Mesendoderm (in vitro differentiated cells): Measurements from ENCODE around the gene BRD3OS.

Source experiments
- DNase-seq: peaks from one replicate; pipeline ENCODE4 v3.0.0; 2013
- H2AK5ac ChIP-seq: 2 replicates; pipeline ENCODE4 v1.6.1; 2013; ENCODE audit warnings: low read length, inconsistent platforms
- H2BK120ac ChIP-seq: 2 replicates; pipeline ENCODE4 v1.6.1; 2013; ENCODE audit warnings: low read depth, mild to moderate bottlenecking, low read length, moderate library complexity, mixed read lengths
- H2BK15ac ChIP-seq: replicated peaks from 2 replicates; pipeline ENCODE4 v1.6.1; 2013; ENCODE audit warnings: low read depth, mild to moderate bottlenecking, moderate library complexity
- H2BK5ac ChIP-seq: 2 replicates; pipeline ENCODE4 v1.6.1; 2013; ENCODE audit warnings: low read length, inconsistent platforms
- H3K18ac ChIP-seq: 2 replicates; pipeline ENCODE4 v1.6.1; 2013; ENCODE audit warnings: mild to moderate bottlenecking, low read length, mixed read lengths
- H3K23ac ChIP-seq: one replicate; pipeline ENCODE4 v1.6.1; 2013; ENCODE audit warnings: low read length
- H3K27ac ChIP-seq: 2 replicates; pipeline ENCODE4 v1.5.1; 2013; ENCODE audit warnings: low read depth, mild to moderate bottlenecking, inconsistent platforms, low read length, moderate library complexity
- H3K27me3 ChIP-seq: 2 replicates; pipeline ENCODE4 v1.6.1; 2013; ENCODE audit warnings: low read length, control low read depth, mild to moderate bottlenecking, inconsistent platforms; ENCODE audit not compliant: insufficient read depth, poor library complexity
- H3K36me3 ChIP-seq: 2 replicates; pipeline ENCODE4 v1.6.1; 2013; ENCODE audit warnings: low read length, inconsistent platforms; ENCODE audit not compliant: control insufficient read depth, insufficient read depth
- H3K4ac ChIP-seq: one replicate; pipeline ENCODE4 v1.6.1; 2013; ENCODE audit warnings: low read depth, mild to moderate bottlenecking, low read length, moderate library complexity
- H3K4me1 ChIP-seq: 2 replicates; pipeline ENCODE4 v1.6.1; 2013; ENCODE audit warnings: low read depth, low read length, inconsistent platforms; ENCODE audit not compliant: control insufficient read depth
- H3K4me2 ChIP-seq: 2 replicates; pipeline ENCODE4 v1.6.1; 2013; ENCODE audit warnings: low read length
- H3K4me3 ChIP-seq: 2 replicates; pipeline ENCODE4 v1.5.1; 2013; ENCODE audit warnings: mild to moderate bottlenecking, low read length
- H3K56ac ChIP-seq: one replicate; pipeline ENCODE4 v1.6.1; 2013; ENCODE audit warnings: low read length
- H3K79me1 ChIP-seq: 2 replicates; pipeline ENCODE4 v1.6.1; 2013; ENCODE audit warnings: low read length, inconsistent platforms
- H3K79me2 ChIP-seq: 2 replicates; pipeline ENCODE4 v1.6.1; 2013; ENCODE audit warnings: mild to moderate bottlenecking, low read length; ENCODE audit not compliant: control insufficient read depth, insufficient read depth
- H3K9ac ChIP-seq: 2 replicates; pipeline ENCODE4 v1.6.1; 2013; ENCODE audit warnings: low read length, inconsistent platforms
- H4K5ac ChIP-seq: one replicate; pipeline ENCODE4 v1.6.1; 2013; ENCODE audit warnings: low read length
- H4K8ac ChIP-seq: one replicate; pipeline ENCODE4 v1.6.1; 2013; ENCODE audit warnings: low read depth, mild to moderate bottlenecking, control low read depth, low read length, moderate library complexity
- WGBS: extraction: QIAGEN DNeasy Blood & Tissue Kit; methylation state at CpG from one replicate; pipeline ENCODE4 v1.1.7; 2013; ENCODE audit warnings: low lambda C conversion rate, missing lambda C conversion rate; ENCODE audit not compliant: insufficient coverage; ENCODE audit errors: extremely low coverage; 5-methylcytosine and 5-hydroxymethylcytosine counted together

BRD3OS gene

GRCh38 chr9:133978226-133978898, 46.9 kb upstream of the BRD3OS start:
- no peak for DNase-seq
- Histone ChIP-seq H2BK120ac (no peak overlapping the region), H3K4ac (no peak overlapping the region), H3K27ac (no peak overlapping the region), H2BK15ac (no peak overlapping the region), H2BK5ac (no peak overlapping the region), H3K18ac (no peak overlapping the region), H3K4me3 (no peak overlapping the region), H3K4me1 (no peaks in the 10 kb centered on the region), H3K23ac (no peak overlapping the region), H3K56ac (no peak overlapping the region), H3K4me2 (no peak overlapping the region), H3K79me1 (peaks cover 35% of the 10 kb centered on the region), H3K36me3 (no peaks in the 10 kb centered on the region), H4K8ac (no peak overlapping the region), H3K9ac (no peak overlapping the region), H3K79me2 (peaks cover 49% of the 10 kb centered on the region), H4K5ac (no peak overlapping the region), H3K27me3 (no peaks in the 10 kb centered on the region), H2AK5ac (no peak overlapping the region)
- no CpG with 5 or more reads among the region's 13 CpGs for WGBS

GRCh38 chr9:133978899-133979272, 46.4 kb upstream of the BRD3OS start:
- no peak overlapping the region for H3K4ac ChIP-seq
- no peak overlapping the region for H2BK120ac ChIP-seq
- no peak for DNase-seq
- no peak overlapping the region for H2BK5ac ChIP-seq
- H3K9ac ChIP-seq, result no peak overlapping the region
- no peak overlapping the region for H3K23ac ChIP-seq
- no peaks in the 10 kb centered on the region for H3K27me3 ChIP-seq
- no peak overlapping the region for H3K27ac ChIP-seq
- H2BK15ac ChIP-seq, result no peak overlapping the region
- H4K5ac ChIP-seq, result no peak overlapping the region
- H3K79me1 ChIP-seq, result peaks cover 35% of the 10 kb centered on the region
- no peak overlapping the region for H3K18ac ChIP-seq
- no peak overlapping the region for H3K56ac ChIP-seq
- no peaks in the 10 kb centered on the region for H3K36me3 ChIP-seq
- H3K4me1 ChIP-seq, result no peaks in the 10 kb centered on the region
- WGBS, result no CpG with 5 or more reads among the region's 16 CpGs
- H3K4me2 ChIP-seq, result no peak overlapping the region
- H4K8ac ChIP-seq, result no peak overlapping the region
- H2AK5ac ChIP-seq, result no peak overlapping the region
- peaks cover 48% of the 10 kb centered on the region for H3K79me2 ChIP-seq
- H3K4me3 ChIP-seq, result no peak overlapping the region

GRCh38 chr9:133979273-133979920, 45.9 kb upstream of the BRD3OS start:
- no peak for DNase-seq
- Histone ChIP-seq H3K27me3 (no peaks in the 10 kb centered on the region), H4K5ac (no peak overlapping the region), H3K56ac (no peak overlapping the region), H2BK120ac (no peak overlapping the region), H3K36me3 (no peaks in the 10 kb centered on the region), H3K4me1 (no peaks in the 10 kb centered on the region), H3K27ac (no peak overlapping the region), H2BK5ac (no peak overlapping the region), H2BK15ac (no peak overlapping the region), H4K8ac (no peak overlapping the region), H3K79me1 (peaks cover 32% of the 10 kb centered on the region), H3K18ac (no peak overlapping the region), H3K4me2 (no peak overlapping the region), H2AK5ac (no peak overlapping the region), H3K9ac (no peak overlapping the region), H3K4me3 (no peak overlapping the region), H3K23ac (no peak overlapping the region), H3K4ac (no peak overlapping the region), H3K79me2 (peaks cover 46% of the 10 kb centered on the region)
- no CpG with 5 or more reads among the region's 37 CpGs for WGBS

- H3K79me1 ChIP-seq, result peaks cover 29% of the 10 kb centered on the region
- DNase-seq, result no peak
- H3K56ac ChIP-seq, result no peak overlapping the region
- H2BK5ac ChIP-seq, result no peak overlapping the region
- H3K4me3 ChIP-seq, result no peak overlapping the region
- H3K27me3 ChIP-seq, result no peaks in the 10 kb centered on the region
- no CpG with 5 or more reads among the region's 22 CpGs for WGBS
- no peak overlapping the region for H3K4me2 ChIP-seq
- H3K23ac ChIP-seq, result no peak overlapping the region
- H2AK5ac ChIP-seq, result no peak overlapping the region
- no peak overlapping the region for H2BK120ac ChIP-seq
- H4K5ac ChIP-seq, result no peak overlapping the region
- no peak overlapping the region for H4K8ac ChIP-seq
- H3K4ac ChIP-seq, result no peak overlapping the region
- H2BK15ac ChIP-seq, result no peak overlapping the region
- H3K18ac ChIP-seq, result no peak overlapping the region
- peaks cover 44% of the 10 kb centered on the region for H3K79me2 ChIP-seq
- H3K4me1 ChIP-seq, result no peaks in the 10 kb centered on the region
- H3K27ac ChIP-seq, result no peak overlapping the region
- H3K9ac ChIP-seq, result no peak overlapping the region
- no peaks in the 10 kb centered on the region for H3K36me3 ChIP-seq
These were observed 45.1 kb upstream of the BRD3OS start for GRCh38 chr9:133979921-133980863.

GRCh38 chr9:133980864-133981588, 44.3 kb upstream of the BRD3OS start:
- no peak overlapping the region for H3K56ac ChIP-seq
- no peak overlapping the region for H4K5ac ChIP-seq
- peaks cover 46% of the 10 kb centered on the region for H3K79me2 ChIP-seq
- no peak overlapping the region for H4K8ac ChIP-seq
- no CpG with 5 or more reads among the region's 25 CpGs for WGBS
- no peak overlapping the region for H3K18ac ChIP-seq
- H3K4me3 ChIP-seq, result no peak overlapping the region
- no peaks in the 10 kb centered on the region for H3K36me3 ChIP-seq
- H3K79me1 ChIP-seq, result peaks cover 27% of the 10 kb centered on the region
- H3K27me3 ChIP-seq, result no peaks in the 10 kb centered on the region
- no peak overlapping the region for H2BK120ac ChIP-seq
- H3K9ac ChIP-seq, result no peak overlapping the region
- no peak overlapping the region for H2BK5ac ChIP-seq
- no peak overlapping the region for H2AK5ac ChIP-seq
- H3K27ac ChIP-seq, result no peak overlapping the region
- H3K4me1 ChIP-seq, result no peaks in the 10 kb centered on the region
- no peak overlapping the region for H3K23ac ChIP-seq
- no peak overlapping the region for H3K4ac ChIP-seq
- H3K4me2 ChIP-seq, result no peak overlapping the region
- no peak for DNase-seq
- no peak overlapping the region for H2BK15ac ChIP-seq
